GM23338 (cell line): ENCODE data around the gene LOXHD1. TPM values are rescaled to one million over a fixed set of nuclear protein-coding genes. Genes with fewer than 3 reads are reported as not detected.

Experiments
- ATAC-seq: fragments of 200-7000 bp; cut with Tn5 transposase; 3 replicates; pipeline ENCODE4 v1.9.1; 2020
- DNase-seq: peaks from one replicate; pipeline ENCODE4 v3.0.0-alpha.2; 2015; ENCODE audit warnings: low spot score
- H2AFZ ChIP-seq: fragments of 200-600 bp; sonication (generic); 2 replicates; pipeline ENCODE4 v1.8.0; 2016; ENCODE audit warnings: antibody characterized with exemption, mild to moderate bottlenecking, moderate library complexity
- H3F3A ChIP-seq: fragments of 200-600 bp; sonication (generic); replicated peaks from 2 replicates; pipeline ENCODE4 v1.8.0; 2017; ENCODE audit warnings: antibody characterized with exemption, mixed run types, low read depth
- H3K27ac ChIP-seq: fragments of 200-600 bp; sonication (generic); 2 replicates; pipeline ENCODE4 v1.6.1; 2016; ENCODE audit warnings: low read depth
- H3K27me3 ChIP-seq: fragments of 200-600 bp; sonication (generic); 2 replicates; pipeline ENCODE4 v1.8.0; 2016; ENCODE audit warnings: mild to moderate bottlenecking, mixed run types, moderate library complexity; ENCODE audit not compliant: insufficient read depth
- H3K36me3 ChIP-seq: fragments of 200-600 bp; sonication (generic); 2 replicates; pipeline ENCODE4 v1.8.0; 2016; ENCODE audit warnings: mild to moderate bottlenecking; ENCODE audit not compliant: insufficient read depth
- H3K4me1 ChIP-seq: fragments of 200-600 bp; sonication (generic); 2 replicates; pipeline ENCODE4 v1.8.0; 2016; ENCODE audit warnings: mild to moderate bottlenecking, moderate library complexity; ENCODE audit not compliant: insufficient read depth
- H3K4me2 ChIP-seq: fragments of 200-600 bp; sonication (generic); 2 replicates; pipeline ENCODE4 v1.7.1; 2017; ENCODE audit warnings: mixed run types
- H3K4me3 ChIP-seq: fragments of 200-600 bp; sonication (generic); 2 replicates; pipeline ENCODE4 v1.6.1; 2016; ENCODE audit warnings: mixed run types
- H3K79me2 ChIP-seq: fragments of 200-600 bp; sonication (generic); replicated peaks from 2 replicates; pipeline ENCODE4 v1.8.0; 2017; ENCODE audit warnings: mild to moderate bottlenecking; ENCODE audit not compliant: insufficient read depth
- H3K9me2 ChIP-seq: fragments of 200-600 bp; sonication (generic); 2 replicates; pipeline ENCODE4 v1.8.0; 2017; ENCODE audit not compliant: insufficient read depth
- H4K20me1 ChIP-seq: fragments of 200-600 bp; sonication (generic); replicated peaks from 2 replicates; pipeline ENCODE4 v1.8.0; 2017; ENCODE audit warnings: mild to moderate bottlenecking; ENCODE audit not compliant: insufficient read depth
- H3K27ac Mint-ChIP-seq: 2 replicates; pipeline ENCODE4 v1.8.0; 2020; ENCODE audit warnings: inconsistent platforms, mild to moderate bottlenecking, moderate library complexity, mixed read lengths
- H3K27me3 Mint-ChIP-seq: 3 replicates; pipeline ENCODE4 v1.8.0; 2022; ENCODE audit warnings: low read depth, mild to moderate bottlenecking, moderate library complexity, mixed read lengths, inconsistent platforms; ENCODE audit not compliant: insufficient read depth, poor library complexity
- H3K36me3 Mint-ChIP-seq: 3 replicates; pipeline ENCODE4 v1.8.0; 2021; ENCODE audit warnings: low read depth, mild to moderate bottlenecking, inconsistent platforms, moderate library complexity, mixed read lengths
- H3K4me1 Mint-ChIP-seq: 3 replicates; pipeline ENCODE4 v1.8.0; 2020; ENCODE audit warnings: mild to moderate bottlenecking, inconsistent platforms, mixed read lengths
- H3K4me3 Mint-ChIP-seq: 3 replicates; pipeline ENCODE4 v1.8.0; 2021; ENCODE audit warnings: moderate library complexity, mild to moderate bottlenecking, inconsistent platforms, mixed read lengths
- H3K9me3 Mint-ChIP-seq: 3 replicates; pipeline ENCODE4 v1.8.0; 2020; ENCODE audit warnings: moderate library complexity, mild to moderate bottlenecking, inconsistent platforms, mixed read lengths
- CREB1 ChIP-seq: fragments of 250-450 bp; sonication (Bioruptor Pico); IDR thresholded peaks from 2 replicates; pipeline ENCODE4 v1.5.0; 2020; ENCODE audit warnings: low read depth, mild to moderate bottlenecking, moderate library complexity
- CTCF ChIP-seq, 2 experiments: fragments of 200-600 bp in 1 of 2; sonication (generic) in 1 of 2; conservative IDR thresholded peaks; 2 replicates each; pipeline versions ENCODE4 v1.5.1 to v1.6.1; 2016 to 2017; ENCODE audit warnings: antibody characterized with exemption in 2 of 2, low read depth in 2 of 2, mild to moderate bottlenecking in 2 of 2, moderate library complexity in 1 of 2
- EZH2 ChIP-seq: fragments of 200-600 bp; sonication (generic); IDR thresholded peaks from one replicate; pipeline ENCODE4 v1.8.0; 2017; ENCODE audit warnings: antibody characterized with exemption, mild to moderate bottlenecking, low read depth; ENCODE audit not compliant: unreplicated experiment
- EZH2phosphoT487 ChIP-seq: fragments of 200-600 bp; sonication (generic); IDR thresholded peaks from one replicate; pipeline ENCODE4 v1.8.1; 2018; ENCODE audit warnings: antibody characterized with exemption; ENCODE audit not compliant: unreplicated experiment
- JUNB ChIP-seq: IDR thresholded peaks from one replicate; pipeline ENCODE4 v1.6.1; 2016; ENCODE audit warnings: antibody characterized with exemption; ENCODE audit not compliant: unreplicated experiment
- NANOG ChIP-seq: IDR thresholded peaks from 2 replicates; pipeline ENCODE4 v1.6.1; 2016; ENCODE audit warnings: antibody characterized with exemption, borderline replicate concordance
- POLR2AphosphoS5 ChIP-seq: IDR thresholded peaks from 2 replicates; pipeline ENCODE4 v1.6.1; 2016; ENCODE audit warnings: antibody characterized with exemption, low read depth
- REST ChIP-seq: IDR thresholded peaks from one replicate; pipeline ENCODE4 v1.6.1; 2018; ENCODE audit warnings: antibody characterized with exemption; ENCODE audit not compliant: unreplicated experiment
- STAT1 ChIP-seq: IDR thresholded peaks from one replicate; pipeline ENCODE4 v1.6.1; 2016; ENCODE audit warnings: antibody characterized with exemption; ENCODE audit not compliant: unreplicated experiment
- ZNF114 ChIP-seq: fragments of 250-450 bp; sonication (Bioruptor Pico); IDR thresholded peaks from 2 replicates; pipeline ENCODE4 v1.5.0; 2020; ENCODE audit warnings: mild to moderate bottlenecking, moderate library complexity
- ZNF331 ChIP-seq: fragments of 250-450 bp; sonication (Bioruptor Pico); IDR thresholded peaks from 2 replicates; pipeline ENCODE4 v1.5.0; 2020; ENCODE audit warnings: low read depth, mild to moderate bottlenecking, moderate library complexity
- polyA plus RNA-seq: library from polyadenylated mRNA; unstranded; fragments of >200 nt; fragmentation: Nextera tagmentation; extraction: Ambion mirVana; gene quantifications from 2 replicates; pipeline ENCODE4 v1.2.1, GENCODE V29; 2016
- total RNA-seq: library from RNA; depleted of rRNA; stranded (reverse); fragments of >200 nt; shearing (Covaris generic); gene quantifications from 2 replicates; pipeline ENCODE4 v1.2.3, GENCODE V29; 2014
- TF ChIP-seq, protein P1 (sequence below): IDR thresholded peaks from 2 replicates; pipeline ENCODE4 v1.6.1; 2016; ENCODE audit warnings: antibody characterized with exemption
- TF ChIP-seq, protein P2 (sequence below): fragments of 250-450 bp; sonication (Bioruptor Pico); IDR thresholded peaks from 2 replicates; pipeline ENCODE4 v1.5.0; 2020; ENCODE audit warnings: mild to moderate bottlenecking, moderate library complexity

Gene LOXHD1
- total and polyA plus RNA-seq, 2 experiments from 2014 or later: 0.17 TPM; not detected in 1

- Histone ChIP-seq H3K9me2 (no peaks in the 10 kb centered on the region), H4K20me1 (no peaks in the 10 kb centered on the region), H3K27me3 (no peaks in the 10 kb centered on the region), H3K4me3 (no peak overlapping the region), H3K4me1 (peaks cover 11% of the 10 kb centered on the region), H3K79me2 (no peaks in the 10 kb centered on the region), H3K4me2 (no peak overlapping the region), H3K36me3 (no peaks in the 10 kb centered on the region), H2AFZ (no peak overlapping the region), H3F3A (no peaks in the 10 kb centered on the region), H3K27ac (no peak overlapping the region)
- Mint-ChIP-seq H3K27me3 (peaks cover 8% of the 10 kb centered on the region), H3K9me3 (no peaks in the 10 kb centered on the region), H3K36me3 (peaks cover 9% of the 10 kb centered on the region; the same call in 1 of the 3 replicates), H3K27ac (no peak overlapping the region), H3K4me1 (peaks cover 36% of the 10 kb centered on the region), H3K4me3 (no peak overlapping the region)
- no peak for TF ChIP-seq POLR2AphosphoS5
- no peak for TF ChIP-seq EZH2
- TF ChIP-seq ZNF331 (CRISPR knock-in tag): no peak
- TF ChIP-seq, protein P1, sequence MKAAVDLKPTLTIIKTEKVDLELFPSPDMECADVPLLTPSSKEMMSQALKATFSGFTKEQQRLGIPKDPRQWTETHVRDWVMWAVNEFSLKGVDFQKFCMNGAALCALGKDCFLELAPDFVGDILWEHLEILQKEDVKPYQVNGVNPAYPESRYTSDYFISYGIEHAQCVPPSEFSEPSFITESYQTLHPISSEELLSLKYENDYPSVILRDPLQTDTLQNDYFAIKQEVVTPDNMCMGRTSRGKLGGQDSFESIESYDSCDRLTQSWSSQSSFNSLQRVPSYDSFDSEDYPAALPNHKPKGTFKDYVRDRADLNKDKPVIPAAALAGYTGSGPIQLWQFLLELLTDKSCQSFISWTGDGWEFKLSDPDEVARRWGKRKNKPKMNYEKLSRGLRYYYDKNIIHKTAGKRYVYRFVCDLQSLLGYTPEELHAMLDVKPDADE: no peak
- no peak for TF ChIP-seq REST
- TF ChIP-seq EZH2phosphoT487: no peak
- TF ChIP-seq, protein P2, sequence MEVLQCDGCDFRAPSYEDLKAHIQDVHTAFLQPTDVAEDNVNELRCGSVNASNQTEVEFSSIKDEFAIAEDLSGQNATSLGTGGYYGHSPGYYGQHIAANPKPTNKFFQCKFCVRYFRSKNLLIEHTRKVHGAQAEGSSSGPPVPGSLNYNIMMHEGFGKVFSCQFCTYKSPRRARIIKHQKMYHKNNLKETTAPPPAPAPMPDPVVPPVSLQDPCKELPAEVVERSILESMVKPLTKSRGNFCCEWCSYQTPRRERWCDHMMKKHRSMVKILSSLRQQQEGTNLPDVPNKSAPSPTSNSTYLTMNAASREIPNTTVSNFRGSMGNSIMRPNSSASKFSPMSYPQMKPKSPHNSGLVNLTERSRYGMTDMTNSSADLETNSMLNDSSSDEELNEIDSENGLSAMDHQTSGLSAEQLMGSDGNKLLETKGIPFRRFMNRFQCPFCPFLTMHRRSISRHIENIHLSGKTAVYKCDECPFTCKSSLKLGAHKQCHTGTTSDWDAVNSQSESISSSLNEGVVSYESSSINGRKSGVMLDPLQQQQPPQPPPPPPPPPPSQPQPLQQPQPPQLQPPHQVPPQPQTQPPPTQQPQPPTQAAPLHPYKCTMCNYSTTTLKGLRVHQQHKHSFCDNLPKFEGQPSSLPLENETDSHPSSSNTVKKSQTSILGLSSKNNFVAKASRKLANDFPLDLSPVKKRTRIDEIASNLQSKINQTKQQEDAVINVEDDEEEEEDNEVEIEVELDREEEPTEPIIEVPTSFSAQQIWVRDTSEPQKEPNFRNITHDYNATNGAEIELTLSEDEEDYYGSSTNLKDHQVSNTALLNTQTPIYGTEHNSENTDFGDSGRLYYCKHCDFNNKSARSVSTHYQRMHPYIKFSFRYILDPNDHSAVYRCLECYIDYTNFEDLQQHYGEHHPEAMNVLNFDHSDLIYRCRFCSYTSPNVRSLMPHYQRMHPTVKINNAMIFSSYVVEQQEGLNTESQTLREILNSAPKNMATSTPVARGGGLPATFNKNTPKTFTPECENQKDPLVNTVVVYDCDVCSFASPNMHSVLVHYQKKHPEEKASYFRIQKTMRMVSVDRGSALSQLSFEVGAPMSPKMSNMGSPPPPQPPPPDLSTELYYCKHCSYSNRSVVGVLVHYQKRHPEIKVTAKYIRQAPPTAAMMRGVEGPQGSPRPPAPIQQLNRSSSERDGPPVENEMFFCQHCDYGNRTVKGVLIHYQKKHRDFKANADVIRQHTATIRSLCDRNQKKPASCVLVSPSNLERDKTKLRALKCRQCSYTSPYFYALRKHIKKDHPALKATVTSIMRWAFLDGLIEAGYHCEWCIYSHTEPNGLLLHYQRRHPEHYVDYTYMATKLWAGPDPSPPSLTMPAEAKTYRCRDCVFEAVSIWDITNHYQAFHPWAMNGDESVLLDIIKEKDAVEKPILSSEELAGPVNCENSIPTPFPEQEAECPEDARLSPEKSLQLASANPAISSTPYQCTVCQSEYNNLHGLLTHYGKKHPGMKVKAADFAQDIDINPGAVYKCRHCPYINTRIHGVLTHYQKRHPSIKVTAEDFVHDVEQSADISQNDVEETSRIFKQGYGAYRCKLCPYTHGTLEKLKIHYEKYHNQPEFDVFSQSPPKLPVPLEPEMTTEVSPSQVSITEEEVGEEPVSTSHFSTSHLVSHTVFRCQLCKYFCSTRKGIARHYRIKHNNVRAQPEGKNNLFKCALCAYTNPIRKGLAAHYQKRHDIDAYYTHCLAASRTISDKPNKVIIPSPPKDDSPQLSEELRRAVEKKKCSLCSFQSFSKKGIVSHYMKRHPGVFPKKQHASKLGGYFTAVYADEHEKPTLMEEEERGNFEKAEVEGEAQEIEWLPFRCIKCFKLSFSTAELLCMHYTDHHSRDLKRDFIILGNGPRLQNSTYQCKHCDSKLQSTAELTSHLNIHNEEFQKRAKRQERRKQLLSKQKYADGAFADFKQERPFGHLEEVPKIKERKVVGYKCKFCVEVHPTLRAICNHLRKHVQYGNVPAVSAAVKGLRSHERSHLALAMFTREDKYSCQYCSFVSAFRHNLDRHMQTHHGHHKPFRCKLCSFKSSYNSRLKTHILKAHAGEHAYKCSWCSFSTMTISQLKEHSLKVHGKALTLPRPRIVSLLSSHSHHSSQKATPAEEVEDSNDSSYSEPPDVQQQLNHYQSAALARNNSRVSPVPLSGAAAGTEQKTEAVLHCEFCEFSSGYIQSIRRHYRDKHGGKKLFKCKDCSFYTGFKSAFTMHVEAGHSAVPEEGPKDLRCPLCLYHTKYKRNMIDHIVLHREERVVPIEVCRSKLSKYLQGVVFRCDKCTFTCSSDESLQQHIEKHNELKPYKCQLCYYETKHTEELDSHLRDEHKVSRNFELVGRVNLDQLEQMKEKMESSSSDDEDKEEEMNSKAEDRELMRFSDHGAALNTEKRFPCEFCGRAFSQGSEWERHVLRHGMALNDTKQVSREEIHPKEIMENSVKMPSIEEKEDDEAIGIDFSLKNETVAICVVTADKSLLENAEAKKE: no peak
- no peak for TF ChIP-seq STAT1
- no peak for TF ChIP-seq ZNF114
- TF ChIP-seq CREB1 (CRISPR knock-in tag): no peak
- no peak for TF ChIP-seq NANOG
- TF ChIP-seq JUNB: no peak
- no peak for TF ChIP-seq CTCF (conservative IDR thresholded peaks at IDR 0.05; ENCODE audit: low read depth in 2 of 2)
- no peak for DNase-seq
- no peak for ATAC-seq
Observed at GRCh38 chr18:46459789-46460455, 197.1 kb downstream of the LOXHD1 start.
